Measurements from ENCODE around the gene NRIP2.

The NRIP2 gene

DNA sequence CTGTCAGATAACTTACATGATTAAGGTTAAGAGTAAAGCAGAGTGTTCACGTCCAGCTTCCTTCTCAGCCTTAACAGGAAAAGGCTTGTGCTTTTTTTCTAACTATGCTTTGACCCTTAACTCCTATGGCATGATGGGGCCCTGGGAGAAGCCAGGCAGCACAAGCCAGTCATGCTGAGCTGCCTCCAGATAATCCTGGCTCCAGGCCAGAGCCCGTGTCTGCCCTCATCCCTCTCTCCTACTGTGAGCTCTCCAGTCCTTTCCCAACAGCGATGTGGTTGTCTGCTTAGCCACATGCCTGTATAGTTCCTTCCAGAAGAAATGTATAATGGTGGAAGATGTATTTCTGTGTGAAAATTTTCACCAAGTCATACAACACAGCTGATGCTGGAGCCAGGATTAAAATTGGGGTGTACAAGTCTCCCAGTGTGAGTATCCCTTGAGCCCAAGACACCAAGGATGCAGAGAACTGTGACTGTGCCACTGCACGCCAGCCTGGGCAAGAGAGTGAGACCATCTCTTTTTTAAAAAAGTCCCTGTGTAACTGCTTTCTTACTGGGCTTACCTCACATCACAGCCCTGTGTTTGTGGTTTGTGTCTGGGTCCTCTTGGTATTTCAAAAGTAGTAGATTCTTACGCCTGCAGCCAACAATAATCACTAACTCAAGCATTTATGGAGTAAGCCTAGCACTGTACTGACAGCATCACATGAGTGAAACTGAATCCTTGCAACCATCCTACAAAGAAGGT is 30.3 kb downstream of the NRIP2 start:
- no peak for DNase-seq

DNA sequence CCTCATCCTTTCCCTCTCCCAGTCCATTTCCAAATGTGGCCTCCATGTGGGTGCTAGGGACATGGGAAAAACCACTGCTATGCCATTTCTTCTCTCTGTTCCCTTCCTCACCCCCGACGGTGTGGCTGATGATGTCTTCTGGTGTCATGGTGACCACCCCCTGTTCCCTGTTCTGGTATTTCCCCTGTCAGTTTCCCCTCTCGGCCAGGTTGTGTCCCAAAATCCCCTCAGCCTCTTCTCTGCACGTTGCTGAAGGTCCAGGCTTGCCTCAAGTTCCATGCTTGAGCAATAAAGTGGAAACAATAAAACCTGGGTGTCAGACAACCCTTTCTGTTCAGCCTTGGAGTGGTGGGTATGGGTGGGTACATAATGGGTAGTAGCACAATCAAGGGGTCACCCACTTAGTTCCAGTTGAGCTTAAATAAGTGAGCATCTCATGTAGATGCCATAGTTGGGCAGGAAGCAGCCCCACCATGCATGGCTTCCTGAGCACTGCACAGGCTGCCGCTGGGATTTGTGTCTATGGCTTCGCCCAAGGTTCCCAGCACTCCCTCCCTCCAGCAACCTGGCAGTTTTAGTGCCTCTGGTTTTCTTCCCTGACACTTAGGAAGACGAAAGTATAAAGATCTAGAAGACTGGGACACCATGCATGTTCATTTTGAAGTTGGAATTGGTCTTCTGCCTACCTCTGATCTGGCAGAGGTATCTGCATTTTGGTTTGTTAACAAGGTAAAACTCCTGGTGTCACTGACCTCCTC is 31.0 kb downstream of the NRIP2 start:
- no peak for DNase-seq

DNA sequence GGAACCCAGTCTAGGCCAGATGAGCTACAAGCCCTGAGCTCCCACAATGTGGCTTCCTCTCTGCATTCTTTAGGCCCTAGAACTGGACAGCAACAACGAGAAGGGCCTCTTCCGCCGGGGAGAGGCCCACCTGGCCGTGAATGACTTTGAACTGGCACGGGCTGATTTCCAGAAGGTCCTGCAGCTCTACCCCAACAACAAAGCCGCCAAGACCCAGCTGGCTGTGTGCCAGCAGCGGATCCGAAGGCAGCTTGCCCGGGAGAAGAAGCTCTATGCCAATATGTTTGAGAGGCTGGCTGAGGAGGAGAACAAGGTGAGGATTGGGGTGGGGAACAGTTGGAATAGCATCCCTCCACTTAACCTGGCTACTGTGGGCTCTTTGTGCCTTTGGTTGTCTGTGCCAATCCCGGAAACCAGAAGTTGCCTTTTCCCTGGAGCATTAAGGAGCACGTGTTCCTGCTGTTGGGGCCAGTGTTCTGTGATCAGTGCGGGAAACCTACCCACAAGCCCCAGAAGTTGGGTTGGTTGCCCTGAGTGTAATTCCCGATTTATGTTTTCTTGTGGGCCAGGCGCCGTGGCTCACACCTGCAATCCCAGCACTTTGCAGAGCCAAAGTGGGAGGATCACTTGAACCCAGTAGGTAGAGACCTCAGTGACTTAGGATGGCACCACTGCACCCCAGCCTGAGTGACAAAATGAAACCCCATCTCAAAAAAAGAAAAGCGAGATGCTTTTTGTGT is 33.6 kb downstream of the NRIP2 start:
- no peak for DNase-seq

DNA sequence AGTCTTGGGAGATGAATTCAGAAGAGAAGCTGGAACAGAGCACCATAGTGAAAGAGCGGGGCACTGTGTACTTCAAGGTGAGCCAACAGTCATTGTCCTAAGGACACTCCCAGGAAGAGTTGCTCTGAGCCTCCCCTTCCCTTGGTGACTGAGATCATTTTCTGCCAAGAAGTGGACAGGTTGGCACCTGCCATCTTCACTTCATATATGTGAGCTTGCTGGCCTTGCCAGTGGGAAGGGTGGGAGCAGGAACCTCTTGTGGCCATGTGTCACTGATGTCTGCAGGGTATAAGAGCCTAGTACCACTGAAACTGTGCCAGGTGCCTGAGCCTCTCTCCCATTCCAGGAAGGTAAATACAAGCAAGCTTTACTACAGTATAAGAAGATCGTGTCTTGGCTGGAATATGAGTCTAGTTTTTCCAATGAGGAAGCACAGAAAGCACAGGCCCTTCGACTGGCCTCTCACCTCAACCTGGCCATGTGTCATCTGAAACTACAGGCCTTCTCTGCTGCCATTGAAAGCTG is 34.7 kb downstream of the NRIP2 start:
- no peak for DNase-seq

DNA sequence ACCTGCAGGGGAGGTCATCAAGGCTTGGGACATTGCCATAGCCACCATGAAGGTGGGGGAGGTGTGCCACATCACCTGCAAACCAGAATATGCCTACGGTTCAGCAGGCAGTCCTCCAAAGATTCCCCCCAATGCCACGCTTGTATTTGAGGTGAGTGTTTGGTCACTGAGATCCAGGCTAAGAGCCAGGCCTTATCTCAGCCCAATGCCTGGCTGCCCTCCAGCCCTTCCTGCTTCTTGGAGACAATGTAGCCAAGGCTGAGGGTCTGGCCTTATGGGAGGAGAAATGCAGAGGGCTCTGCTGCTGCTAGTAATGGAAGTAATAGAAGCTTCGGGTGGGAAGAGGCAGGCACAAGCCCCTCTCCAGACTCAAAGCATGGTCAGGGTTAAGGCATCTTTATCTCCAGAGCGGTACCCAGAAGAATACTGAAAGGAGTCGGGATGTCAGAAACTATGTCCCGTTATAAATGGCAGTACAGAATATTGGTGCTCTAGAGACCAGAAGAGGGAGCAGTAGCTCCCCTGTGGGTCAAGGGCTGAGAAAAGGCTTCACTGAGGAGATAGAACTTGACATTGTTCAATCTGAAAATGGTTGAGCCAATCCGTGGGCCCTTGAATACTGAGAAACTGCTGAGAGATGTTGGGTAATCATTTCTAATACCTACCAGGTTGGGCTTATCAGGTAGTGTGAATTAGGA is 37.0 kb downstream of the NRIP2 start:
- no peak for DNase-seq

DNA sequence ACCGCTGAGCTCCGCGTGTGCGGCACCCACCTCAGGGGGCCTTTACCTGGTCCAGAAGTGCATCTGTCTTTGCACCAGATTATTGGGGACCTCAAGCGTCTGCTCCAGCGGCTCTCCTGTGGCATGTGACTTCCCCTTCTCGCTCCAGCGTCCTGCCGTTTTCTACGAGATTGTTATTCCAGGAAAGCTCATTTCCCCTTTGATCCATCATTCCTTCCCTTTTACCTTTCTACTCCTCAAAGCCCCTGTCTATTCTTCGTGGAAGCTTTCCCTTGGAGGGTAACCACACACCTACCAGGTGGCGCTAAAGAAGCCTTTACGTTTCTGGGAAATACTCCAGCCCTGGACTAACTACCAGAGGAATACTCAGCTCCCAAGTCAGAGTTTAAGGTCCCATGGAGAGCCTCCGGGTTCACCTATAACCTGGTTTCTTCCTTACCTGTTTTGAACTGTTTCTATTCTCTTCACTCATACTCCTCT is 38.6 kb downstream of the NRIP2 start:
- DNase-seq = no peak

DNA sequence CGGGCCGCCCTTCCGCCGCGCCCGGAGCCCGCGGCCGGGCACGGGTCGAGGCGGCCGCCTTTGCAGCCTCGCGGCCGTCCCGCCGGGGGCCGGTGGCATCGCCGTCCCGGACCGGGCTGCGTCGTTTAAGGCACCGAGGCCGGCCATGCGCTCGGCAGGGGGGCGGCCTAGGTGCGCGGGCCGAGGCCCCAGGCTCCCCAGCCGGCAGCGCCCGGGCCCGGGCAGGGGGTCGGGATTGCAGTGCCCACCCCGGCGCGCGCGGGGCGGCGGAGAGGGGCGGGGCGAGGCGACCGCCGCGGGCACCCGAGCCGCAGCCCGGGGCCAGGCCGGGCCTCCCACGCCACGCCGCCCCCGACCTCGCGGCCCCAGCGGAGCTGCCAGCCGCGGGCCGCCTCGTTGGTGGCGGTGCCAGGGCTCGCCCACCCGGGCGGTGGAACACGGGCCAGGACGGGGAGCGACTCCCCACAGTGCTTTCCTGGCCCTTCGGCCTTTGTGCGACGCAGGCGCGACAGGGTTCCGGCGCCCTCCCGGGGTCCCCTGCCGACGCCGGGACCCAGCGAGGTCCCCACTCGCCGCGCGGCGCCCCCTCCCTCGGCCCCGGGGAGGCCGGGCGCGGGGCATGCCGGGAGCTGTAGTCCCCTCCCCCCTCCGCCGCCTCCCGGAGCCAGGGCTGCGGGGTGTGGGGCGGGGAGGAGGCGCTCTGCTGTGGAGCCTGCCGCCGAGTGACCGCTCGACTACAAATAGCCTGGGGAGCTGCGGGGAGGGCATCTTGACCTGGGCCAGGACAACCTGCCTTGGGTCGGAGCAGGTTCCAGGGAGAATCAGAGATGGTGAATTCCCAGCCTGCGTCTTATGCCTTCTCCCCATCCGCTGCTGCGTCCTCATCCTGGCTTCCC is 39.3 kb downstream of the NRIP2 start:
- peak; percentile 66 for DNase-seq

DNA sequence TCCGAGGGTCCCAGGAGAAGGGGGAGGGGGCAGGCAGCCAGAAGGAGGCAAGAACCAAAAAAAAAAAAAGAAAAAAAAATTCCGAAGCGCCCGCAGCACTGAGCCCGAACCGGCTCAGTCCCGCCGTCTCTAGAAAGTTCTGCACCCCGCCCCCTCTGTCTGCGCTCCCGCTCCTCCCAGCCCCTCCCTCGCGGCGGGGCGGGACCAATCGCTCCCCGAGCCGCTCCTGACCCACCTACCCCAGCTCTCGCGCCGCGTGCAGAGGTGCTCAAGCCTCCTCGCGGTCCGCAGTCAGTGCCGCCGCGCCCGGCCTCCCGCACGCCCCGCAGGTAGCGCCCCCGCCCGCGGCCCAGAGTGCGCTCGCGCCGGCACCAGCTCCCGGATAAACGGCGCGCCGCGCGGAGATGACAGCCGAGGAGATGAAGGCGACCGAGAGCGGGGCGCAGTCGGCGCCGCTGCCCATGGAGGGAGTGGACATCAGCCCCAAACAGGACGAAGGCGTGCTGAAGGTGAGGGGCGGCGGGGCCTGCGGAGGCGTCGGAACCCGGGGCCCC is 40.0 kb downstream of the NRIP2 start, which contains the start of gene FKBP4:
Gene FKBP4, plus strand, starts transcription at position 235 of the 554 bp plus-strand sequence. Its CDS starts 170 bp downstream, at position 405.
- peak; percentile 87 for DNase-seq

DNA sequence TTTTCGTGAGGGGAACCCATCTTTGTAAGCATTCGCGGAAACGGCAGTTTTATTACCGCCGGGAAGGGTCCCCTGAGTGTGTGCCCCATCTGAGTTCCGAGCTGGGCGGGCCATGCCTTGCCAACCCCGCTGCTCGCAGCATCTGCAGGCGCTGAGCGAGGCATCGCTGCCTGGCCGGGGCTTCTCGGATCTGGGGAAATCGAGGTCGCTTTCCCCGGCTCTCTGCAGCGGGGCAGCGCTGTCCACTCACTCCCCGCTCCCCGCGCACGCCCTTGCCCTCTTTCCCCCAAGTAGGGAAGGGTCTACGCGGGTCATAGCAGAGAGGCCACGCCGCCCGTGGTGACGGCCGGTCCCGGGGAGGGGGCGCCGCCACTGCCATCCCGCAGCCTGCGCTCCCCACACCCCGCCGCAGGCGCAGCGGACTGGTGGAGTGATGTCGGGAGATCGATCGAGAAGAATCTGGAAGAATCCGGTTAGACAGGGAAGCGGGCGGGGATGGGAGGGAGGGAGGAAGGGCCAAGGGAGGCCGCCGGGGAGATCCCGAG is 40.6 kb downstream of the NRIP2 start:
- no peak for DNase-seq

DNA sequence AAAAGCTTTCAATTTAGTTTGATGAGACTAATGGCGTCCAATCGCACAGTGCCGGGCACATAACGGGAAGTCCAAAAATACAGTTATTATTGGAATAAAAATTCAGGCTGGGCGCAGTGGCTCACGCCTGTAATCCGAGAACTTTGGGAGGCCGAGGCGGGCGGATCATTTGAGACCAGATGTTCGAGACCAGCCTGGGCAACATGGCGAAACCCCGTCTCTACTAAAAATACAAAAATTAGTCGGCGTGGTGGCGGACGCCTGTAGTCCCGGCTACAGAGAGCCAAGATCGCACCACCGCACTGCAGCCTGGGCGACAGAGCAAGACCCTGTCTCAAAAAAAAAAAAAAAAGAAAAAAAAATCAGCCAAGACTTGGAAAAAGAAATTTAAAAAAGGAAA is 41.3 kb downstream of the NRIP2 start:
- DNase-seq = no peak

DNA sequence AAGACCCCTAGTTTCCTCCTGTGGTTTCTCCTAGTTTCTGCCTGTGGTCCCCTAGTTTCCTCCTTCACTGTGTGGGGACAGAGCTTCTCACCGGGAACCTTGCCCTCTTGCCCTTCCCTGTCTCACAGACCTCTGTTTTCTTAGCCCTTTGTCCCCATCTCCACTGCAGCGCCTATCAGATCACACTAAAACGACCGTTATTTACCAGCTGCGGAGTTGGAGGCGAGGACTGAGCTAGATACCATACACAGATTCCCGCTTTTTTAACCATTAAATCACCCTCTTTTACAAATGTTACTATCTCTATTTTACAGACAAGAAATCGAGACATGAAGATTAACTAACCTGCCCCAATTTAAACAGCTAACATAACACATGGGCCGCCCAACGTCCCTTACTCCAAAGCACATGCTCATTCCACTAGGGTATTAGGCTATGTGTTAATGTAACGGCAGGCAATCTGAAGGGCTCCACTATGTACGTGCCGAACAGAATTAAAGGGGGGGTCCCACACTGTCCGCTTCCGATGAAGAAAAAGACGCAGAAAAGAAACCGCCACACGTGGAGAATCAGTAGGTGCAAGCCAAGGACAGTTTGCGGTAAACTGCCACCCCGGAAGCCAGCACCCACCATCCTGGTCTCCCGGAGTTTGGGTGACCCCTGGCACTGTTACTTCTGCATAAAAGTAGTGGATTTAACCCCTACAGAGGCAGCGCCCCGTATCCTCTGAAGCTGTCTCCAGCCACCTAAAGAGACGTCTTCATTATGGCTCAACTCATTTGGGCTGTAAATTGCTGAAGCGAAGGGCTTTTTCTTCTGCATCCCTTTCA is 41.9 kb downstream of the NRIP2 start:
- DNase-seq = no peak

DNA sequence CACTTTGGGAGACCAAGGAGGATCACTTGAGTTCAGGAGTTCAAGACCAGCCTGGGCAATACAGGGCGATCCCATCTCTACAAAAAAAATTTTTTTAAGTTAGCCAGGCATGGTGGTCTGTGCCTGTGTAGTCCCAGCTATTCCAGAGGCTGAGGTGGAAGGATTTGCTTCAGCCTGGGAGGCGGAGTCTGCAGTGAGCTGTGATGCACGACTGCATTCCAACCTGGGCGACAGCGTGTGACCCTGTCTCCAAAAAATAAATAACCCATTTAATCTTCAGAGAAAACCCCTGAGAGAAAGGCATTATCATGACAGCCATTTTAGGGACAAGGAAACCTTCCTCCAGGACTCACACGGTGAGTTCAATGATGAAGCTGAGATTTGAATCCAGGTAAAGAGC is 43.7 kb downstream of the NRIP2 start:
- no peak for DNase-seq

DNA sequence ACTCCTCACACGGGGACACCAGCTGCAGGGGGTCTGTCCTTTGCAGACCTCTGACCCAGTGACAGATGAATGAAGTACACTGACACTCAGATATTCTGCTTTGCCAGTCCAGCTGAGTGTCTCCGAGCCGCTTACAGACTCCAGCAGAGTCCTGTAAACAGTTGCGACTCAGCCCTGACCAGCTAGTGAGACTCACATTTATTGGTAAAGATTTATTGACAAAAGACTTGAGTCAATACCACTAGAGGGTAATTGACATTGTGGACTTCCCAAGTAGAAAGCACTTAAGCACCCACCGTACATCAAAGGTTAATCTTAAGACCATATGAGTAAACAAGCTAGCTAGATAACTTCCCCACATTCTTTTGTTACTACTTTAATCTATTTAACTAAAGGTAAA is 49.8 kb downstream of the NRIP2 start:
- DNase-seq = no peak

DNA sequence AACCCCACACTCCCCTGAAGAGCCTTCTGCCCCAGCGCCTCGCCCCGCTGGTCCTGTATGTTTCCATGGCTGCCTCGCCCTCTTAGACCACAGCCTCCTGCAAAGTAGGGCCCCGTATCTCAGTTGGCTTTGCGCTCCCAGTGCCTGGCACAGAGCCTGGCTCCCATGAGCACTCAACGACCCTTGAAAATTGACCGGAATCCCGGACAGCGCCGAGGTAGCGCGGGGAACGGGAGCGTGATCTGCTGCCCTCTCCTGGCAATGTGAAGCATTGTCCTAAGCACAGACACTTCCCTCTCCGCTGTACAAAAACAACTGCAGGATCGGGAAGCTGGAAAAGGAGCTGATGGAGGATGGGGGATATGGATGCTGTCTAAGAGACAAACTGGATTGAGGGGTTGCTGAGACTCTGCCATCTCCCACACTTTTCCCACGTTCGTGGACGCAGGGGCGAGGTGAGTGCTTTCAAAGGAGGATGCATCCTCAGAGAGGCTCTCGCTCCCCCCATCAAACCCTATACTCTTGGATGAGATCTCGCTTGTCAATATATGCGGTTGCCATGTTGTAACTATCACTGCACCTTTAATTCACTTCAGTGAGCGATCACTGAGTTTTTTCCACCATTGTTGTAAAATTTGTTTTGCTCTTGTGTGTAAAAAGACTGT is 50.8 kb downstream of the NRIP2 start:
- peak; percentile 74 for DNase-seq

DNA sequence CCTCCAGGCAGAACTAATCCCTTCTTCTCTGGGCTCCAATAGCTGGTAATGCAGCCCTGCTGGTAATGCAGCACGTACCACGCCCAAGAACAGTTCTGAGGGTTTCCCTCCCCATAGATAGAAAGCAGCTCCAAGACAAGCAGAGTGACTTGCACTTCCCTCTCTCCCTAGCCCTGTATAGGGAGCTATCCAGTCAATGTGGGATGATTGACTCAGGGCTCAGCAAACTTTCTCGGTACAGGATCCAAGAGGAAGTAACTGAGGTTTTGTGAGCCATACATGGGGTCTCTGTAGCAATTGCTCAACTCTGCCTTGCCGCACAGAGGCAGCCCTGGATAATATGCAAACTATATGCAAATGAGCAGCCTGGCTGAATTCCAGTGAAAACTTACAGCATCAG is 55.6 kb downstream of the NRIP2 start:
- DNase-seq = no peak

DNA sequence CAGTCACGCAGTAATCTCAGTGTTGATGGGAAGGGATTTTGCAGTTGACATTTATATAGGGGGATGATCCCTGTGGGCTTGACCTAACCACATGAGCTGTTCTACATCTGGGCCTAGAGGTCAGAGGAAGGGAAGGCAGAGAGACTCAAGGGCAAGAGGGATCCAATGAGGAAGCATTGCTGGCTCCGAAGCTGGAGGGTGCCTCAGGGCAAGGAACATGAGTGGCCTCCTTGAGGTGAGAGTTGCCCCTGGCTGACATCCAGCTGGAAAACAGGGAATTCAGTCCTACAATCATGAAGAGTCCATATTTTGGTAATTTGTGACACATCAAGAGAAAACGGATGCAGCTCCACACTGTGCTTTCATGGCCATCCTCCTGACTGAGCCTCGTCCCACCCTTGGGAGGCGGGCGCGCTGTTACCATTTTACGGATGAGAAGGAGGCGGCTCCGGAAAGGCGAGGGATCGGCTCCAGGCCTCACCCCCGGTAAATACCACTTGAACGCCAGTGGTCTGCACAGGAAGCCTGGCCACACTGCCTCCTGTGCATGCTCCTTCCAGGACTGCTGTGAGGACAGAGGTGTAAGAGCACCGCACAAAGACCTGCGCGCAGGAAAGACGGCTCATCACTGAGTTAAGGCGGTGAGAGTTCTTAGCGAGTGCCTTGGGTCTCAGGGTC is 58.6 kb downstream of the NRIP2 start:
- no peak for DNase-seq

DNA sequence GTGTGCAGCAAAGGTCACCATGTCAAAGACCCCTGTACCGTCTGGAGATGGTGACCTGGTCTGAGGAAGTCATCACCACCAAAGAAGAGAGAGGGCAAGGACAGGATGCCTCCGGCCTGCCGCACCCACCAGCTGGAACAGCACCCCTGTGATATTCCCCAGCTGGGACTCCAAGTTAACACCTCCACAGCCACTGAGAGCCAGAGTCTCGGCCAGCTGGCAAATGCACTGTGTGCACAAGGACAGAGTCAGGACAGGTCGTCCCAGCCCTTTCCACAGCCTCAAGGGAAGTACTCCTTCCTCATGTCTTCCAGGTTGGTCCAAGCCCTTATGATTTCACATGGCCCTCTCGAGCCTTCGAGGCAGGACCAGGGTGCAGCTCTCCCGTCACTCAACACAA is 59.4 kb downstream of the NRIP2 start:
- no peak for DNase-seq
